Kidney epithelial cell (primary cell): ENCODE results near the gene CIC. TPM values are rescaled to one million over a fixed set of nuclear protein-coding genes. Genes with fewer than 3 reads are reported as not detected.

Source experiments
- DNase-seq: peaks from one replicate; pipeline ENCODE4 v3.0.0-alpha.2; 2010; ENCODE audit warnings: low read depth
- H3K27me3 ChIP-seq: 2 replicates; pipeline ENCODE4 v1.6.0; 2011; ENCODE audit warnings: low read length; ENCODE audit not compliant: control insufficient read depth, insufficient read depth
- H3K36me3 ChIP-seq: 2 replicates; pipeline ENCODE4 v1.5.1; 2011; ENCODE audit warnings: low read length; ENCODE audit not compliant: control insufficient read depth, insufficient read depth
- H3K4me3 ChIP-seq: 2 replicates; pipeline ENCODE4 v1.5.1; 2011; ENCODE audit warnings: low read depth, mild to moderate bottlenecking, control low read depth, low read length
- total RNA-seq: library from RNA; depleted of rRNA; stranded (reverse); fragments of >200 nt; gene quantifications from 2 replicates; pipeline ENCODE4 v1.2.3, GENCODE V29; 2015
- TF ChIP-seq, protein P1 (sequence below): IDR thresholded peaks from 2 replicates; pipeline ENCODE4 v1.5.1; 2011; ENCODE audit warnings: mild to moderate bottlenecking, moderate library complexity, low read length, control low read depth, inconsistent platforms; ENCODE audit not compliant: insufficient read depth, poor library complexity, severe bottlenecking

The CIC gene
- total RNA-seq, 1 donor from 2014 or later = 41.7 TPM

DNA sequence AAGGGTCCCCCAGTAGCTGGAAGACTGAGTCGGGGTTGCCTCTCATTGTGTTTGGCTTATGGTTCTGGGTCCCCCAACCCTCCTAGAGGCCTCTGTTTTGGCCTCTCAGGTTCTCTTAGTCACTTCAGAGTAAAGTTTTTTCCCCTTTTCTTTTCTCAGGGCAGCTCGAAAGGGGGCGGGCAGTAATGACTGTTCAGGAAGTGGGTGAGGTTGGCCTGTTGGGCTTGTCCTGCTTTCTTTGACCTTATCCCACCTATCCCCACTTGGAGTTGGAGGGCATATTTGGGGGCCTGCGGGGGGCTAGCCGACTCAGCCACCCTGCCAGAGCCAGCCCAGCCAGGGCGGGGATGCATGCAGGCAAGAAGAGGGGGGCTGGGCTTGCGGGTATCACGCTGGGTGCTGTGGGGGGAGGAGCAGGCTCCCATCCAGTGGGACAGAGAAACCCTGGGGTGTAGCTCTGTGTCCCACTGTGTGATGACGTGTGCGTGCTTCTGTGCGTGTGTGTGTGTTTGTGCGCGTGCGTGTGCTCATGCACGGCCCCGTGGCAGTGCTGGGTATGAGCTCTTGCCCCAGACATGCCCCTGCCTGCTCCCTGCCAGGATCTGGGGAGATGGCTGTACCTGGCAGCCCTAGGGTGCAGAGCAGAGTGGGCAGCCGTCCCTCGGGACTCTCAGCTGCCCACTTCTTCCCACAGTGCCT is 1.4 kb downstream of the CIC start:
- H3K27me3 ChIP-seq = no peaks in the 10 kb centered on the region
- TF ChIP-seq, protein P1, sequence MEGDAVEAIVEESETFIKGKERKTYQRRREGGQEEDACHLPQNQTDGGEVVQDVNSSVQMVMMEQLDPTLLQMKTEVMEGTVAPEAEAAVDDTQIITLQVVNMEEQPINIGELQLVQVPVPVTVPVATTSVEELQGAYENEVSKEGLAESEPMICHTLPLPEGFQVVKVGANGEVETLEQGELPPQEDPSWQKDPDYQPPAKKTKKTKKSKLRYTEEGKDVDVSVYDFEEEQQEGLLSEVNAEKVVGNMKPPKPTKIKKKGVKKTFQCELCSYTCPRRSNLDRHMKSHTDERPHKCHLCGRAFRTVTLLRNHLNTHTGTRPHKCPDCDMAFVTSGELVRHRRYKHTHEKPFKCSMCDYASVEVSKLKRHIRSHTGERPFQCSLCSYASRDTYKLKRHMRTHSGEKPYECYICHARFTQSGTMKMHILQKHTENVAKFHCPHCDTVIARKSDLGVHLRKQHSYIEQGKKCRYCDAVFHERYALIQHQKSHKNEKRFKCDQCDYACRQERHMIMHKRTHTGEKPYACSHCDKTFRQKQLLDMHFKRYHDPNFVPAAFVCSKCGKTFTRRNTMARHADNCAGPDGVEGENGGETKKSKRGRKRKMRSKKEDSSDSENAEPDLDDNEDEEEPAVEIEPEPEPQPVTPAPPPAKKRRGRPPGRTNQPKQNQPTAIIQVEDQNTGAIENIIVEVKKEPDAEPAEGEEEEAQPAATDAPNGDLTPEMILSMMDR = no peak
- DNase-seq = no peak

GRCh38 chr19:42271045-42271419 is 2.0 kb downstream of the CIC start:
- no peak for DNase-seq
- no peaks in the 10 kb centered on the region for H3K27me3 ChIP-seq
- TF ChIP-seq, protein P1 = no peak
- H3K4me3 ChIP-seq = peak overlapping the region; percentile 60
- peaks cover 1% of the 10 kb centered on the region for H3K36me3 ChIP-seq

More for the DNA sequence above, 1.4 kb downstream of the CIC start:
- Histone ChIP-seq H3K4me3 (peak overlapping the region; percentile 60), H3K36me3 (peaks cover 1% of the 10 kb centered on the region)

DNA sequence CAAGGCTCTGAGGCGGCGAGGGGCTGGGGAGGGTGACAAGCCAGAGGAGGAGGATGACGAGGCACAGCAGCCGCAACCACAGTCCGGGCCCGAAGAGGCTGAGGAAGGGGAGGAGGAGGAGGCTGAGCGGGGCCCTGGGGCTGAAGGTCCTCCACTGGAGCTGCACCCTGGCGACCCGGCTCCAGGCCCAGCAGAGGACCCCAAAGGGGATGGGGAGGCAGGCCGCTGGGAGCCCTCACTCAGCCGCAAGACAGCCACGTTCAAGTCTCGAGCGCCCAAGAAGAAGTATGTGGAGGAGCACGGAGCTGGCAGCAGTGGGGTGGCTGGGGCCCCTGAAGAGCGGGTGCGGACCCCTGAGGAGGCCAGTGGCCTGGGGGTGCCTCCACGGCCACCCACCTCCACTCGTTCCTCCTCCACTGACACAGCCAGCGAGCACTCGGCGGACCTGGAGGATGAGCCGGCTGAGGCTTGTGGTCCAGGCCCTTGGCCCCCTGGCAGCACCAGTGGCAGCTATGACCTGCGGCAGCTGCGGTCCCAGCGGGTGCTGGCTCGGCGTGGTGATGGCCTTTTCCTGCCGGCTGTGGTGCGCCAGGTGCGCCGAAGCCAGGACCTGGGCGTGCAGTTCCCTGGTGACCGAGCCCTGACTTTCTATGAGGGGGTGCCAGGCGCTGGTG is 2.9 kb downstream of the CIC start:
- Histone ChIP-seq H3K27me3 (no peaks in the 10 kb centered on the region), H3K36me3 (peaks cover 1% of the 10 kb centered on the region), H3K4me3 (no peak overlapping the region)
- TF ChIP-seq, protein P1 = no peak
- no peak for DNase-seq

DNA sequence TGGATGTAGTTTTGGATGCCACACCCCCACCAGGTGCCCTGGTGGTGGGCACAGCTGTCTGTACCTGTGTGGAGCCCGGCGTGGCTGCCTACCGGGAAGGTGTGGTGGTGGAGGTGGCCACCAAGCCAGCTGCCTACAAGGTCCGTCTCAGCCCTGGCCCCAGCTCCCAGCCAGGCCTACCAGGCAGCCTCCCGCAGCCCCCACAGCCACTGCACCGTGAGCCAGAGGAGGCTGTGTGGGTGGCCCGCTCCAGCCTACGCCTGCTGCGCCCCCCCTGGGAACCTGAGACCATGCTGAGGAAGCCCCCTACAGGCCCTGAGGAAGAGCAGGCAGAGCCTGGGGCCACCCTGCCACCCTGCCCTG is 3.5 kb downstream of the CIC start:
- Histone ChIP-seq H3K27me3 (no peaks in the 10 kb centered on the region), H3K4me3 (no peak overlapping the region), H3K36me3 (peaks cover 1% of the 10 kb centered on the region)
- TF ChIP-seq, protein P1 = no peak
- DNase-seq = no peak

GRCh38 chr19:42272989-42273406 is 3.9 kb downstream of the CIC start:
- TF ChIP-seq, protein P1 = no peak
- no peak overlapping the region for H3K4me3 ChIP-seq
- H3K36me3 ChIP-seq = peaks cover 1% of the 10 kb centered on the region
- DNase-seq = no peak
- H3K27me3 ChIP-seq = no peaks in the 10 kb centered on the region
